HG02623 (cell line): ENCODE results near the gene USP50.
"Not testable (repeated sequence)": the region's sequence is repeated elsewhere in the genome, so short reads cannot be mapped to it uniquely, and the experiment has no call there.

Source experiments
- ATAC-seq: cut with Tn5 transposase; IDR thresholded peaks from one replicate; pipeline ENCODE4 v1.9.1; 2021; ENCODE audit warnings: moderate library complexity; ENCODE audit not compliant: unreplicated experiment

USP50 gene

GRCh38 chr15:50546566-50546965, at the start of gene USP50:
Gene USP50, minus strand, starts transcription at chr15:50546666. Its CDS starts 141 bp downstream, at chr15:50546525.
- ATAC-seq, result no peak

GRCh38 chr15:50594311-50594710, 47.8 kb upstream of the USP50 start:
- no peak for ATAC-seq

- ATAC-seq, result no peak
Measured at GRCh38 chr15:50593761-50594160, 47.3 kb upstream of the USP50 start.

DNA sequence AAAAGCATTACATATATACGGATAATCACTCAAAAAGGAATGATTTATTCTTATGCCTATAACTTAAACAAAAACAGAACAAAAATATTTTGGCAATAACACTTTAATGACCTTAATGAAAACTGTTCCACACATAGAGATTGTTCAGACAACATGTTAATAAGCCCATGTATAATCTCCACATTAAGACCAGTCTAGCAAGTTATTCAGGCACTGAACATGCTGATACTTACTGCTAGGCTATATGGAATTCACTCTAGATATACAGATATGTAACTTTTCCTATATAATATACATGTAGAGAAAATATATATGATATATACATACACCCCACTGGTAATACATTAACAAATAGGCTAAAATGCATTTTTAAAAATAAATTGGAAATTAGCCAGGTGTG, 43.8 kb upstream of the USP50 start:
- ATAC-seq, result no peak

- no peak for ATAC-seq
Measured at GRCh38 chr15:50577492-50577891, 31.0 kb upstream of the USP50 start.

GRCh38 chr15:50576166-50576565, 29.7 kb upstream of the USP50 start:
- no peak for ATAC-seq

GRCh38 chr15:50573842-50574241, 27.4 kb upstream of the USP50 start:
- ATAC-seq, result not testable (repeated sequence)

DNA sequence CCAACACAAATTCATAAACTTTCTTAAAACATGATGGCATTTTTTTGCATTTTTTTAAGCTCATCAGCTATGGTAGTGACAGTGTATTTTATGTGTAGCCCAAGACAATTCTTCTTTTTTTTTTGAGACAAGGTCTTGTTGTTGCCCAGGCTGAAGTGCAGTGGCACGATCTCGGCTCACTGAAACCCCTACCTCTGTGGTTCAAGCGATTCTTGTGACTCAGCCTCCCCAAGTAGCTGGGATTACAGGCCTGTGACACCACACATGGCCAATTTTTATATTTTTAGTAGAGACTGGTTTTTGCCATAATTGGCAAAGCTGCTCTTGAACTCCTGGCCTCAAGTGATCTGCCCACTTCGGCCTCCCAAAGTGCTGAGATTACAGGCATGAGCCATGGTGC, 17.3 kb upstream of the USP50 start:
- no peak for ATAC-seq

GRCh38 chr15:50562735-50563640, 16.5 kb upstream of the USP50 start:
- ATAC-seq, result no peak

DNA sequence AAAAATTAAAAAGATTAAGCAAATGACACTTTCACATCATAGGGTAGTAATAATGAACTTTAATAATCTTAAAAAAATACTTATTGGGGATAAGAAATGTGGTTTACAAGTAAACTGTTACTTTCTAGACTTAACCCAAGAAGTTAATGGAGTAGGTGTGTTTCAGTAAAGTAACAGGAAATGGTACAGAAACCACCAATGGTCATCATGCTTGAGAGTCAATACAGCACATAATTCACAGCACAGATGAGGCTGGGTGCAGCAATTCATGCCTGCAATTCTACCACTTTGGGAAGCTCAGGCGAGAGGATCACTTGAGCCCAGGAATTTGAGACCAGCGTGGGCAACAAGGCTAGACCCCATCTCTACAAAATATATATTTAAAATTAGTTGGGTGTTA, 11.5 kb upstream of the USP50 start:
- ATAC-seq, result no peak

- no peak for ATAC-seq
Measured at GRCh38 chr15:50556642-50557371, 10.3 kb upstream of the USP50 start.

DNA sequence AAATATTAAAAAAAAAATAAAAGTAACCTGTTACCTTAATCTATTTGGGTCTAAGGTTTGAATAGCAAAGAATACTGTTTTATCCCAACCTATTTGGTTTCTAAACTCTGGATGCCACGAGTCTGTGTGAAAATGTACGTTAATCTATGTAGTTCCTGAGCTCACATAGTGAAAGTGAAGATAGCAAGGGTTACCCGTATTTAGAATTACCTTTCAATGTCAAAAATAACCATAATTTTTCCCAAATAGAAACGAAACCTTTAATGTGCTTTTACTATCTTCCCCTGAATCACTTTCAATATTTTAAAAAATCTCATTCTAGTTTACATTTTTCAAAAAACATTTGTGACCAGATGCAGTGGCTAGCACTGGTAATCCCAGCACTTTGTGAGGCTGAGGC, 5.8 kb upstream of the USP50 start:
- no peak for ATAC-seq

- ATAC-seq, result no peak
Measured at GRCh38 chr15:50549326-50549725, 2.9 kb upstream of the USP50 start.

DNA sequence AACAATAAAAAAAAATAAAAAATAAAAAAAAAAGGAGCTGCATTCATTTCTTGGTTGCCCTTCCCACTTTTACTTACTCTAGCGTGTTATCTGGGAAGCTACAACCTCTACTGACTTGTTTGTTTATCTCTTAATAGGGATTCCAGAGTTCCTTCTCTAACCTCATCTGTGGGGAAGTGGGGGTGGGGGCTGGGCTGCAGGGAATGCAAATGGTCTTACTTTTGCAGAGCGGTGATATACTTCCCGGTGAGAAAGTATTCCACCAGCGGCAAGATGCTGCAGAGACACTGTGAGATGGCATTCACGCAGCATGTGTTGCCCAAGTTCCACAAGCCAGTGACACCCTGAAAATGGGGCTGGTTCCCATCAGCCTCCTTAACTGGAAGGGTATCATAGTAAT, 2.1 kb downstream of the USP50 start:
- no peak for ATAC-seq

- ATAC-seq, result no peak
Measured at GRCh38 chr15:50543556-50543955, 2.9 kb downstream of the USP50 start.

DNA sequence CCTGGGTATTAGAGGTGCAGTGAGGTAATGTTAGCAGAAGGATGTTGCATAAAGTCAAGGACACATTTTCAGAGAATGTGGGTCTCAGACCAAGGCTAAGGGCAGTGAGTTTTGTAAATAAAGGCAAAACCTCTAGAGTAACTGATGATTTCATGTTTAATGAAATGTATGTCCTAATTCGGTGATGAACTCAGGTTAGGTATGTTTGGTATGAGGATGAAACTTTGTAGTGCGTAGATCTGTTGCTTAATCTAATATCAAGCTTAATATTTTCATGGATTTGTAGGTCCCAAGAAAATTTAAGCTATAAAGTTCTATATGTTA, 3.6 kb downstream of the USP50 start:
- no peak for ATAC-seq

DNA sequence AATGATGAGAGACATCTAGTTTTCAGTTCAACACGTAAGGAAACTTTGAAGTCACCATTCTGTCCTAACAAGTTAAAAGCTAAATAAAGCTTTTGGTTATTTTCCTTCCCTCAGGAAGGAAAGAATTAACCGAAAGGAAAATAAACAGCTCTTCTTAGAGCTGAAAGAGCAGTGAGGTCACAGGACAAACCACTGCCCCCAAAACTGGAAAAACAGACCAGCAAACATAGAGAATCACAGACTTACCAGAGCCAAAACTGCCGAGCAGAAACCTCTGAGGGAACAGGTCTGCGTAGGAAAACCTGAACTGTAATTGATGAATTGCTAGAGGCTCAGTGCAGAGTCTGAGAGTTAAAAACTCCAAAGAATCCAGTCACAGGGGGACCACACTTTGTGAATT, 14.7 kb downstream of the USP50 start:
- ATAC-seq, result no peak

GRCh38 chr15:50531163-50531562, 15.3 kb downstream of the USP50 start:
- no peak for ATAC-seq

- no peak for ATAC-seq
Measured at GRCh38 chr15:50523851-50524251, 22.6 kb downstream of the USP50 start.

GRCh38 chr15:50519740-50520425, 26.6 kb downstream of the USP50 start:
- ATAC-seq, result no peak

DNA sequence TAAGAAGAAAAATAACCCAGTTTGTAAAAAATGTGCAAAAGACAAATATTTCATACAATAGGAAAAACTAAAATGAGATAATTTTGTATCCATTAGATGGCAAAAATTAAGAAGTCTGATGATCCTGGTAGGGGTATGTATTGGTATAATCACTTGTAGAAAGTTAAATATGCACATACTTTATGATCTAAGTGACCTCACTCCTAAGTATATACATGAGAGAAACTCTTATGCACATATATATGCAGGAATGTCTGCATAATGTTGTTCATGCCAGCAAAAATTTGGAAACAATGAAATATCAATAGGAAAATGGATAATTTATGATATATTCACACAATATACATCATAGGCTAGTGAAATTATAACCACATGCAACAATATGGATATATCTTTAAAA, 33.5 kb downstream of the USP50 start:
- ATAC-seq, result no peak

GRCh38 chr15:50506121-50506520, 40.3 kb downstream of the USP50 start:
- no peak for ATAC-seq
